HCEC 1CT (cell line): ENCODE measurements around the gene OR56B4.

Source experiments
- DNase-seq: peaks from one replicate; pipeline ENCODE4 v3.0.0-alpha.2; 2017

OR56B4 gene

DNA sequence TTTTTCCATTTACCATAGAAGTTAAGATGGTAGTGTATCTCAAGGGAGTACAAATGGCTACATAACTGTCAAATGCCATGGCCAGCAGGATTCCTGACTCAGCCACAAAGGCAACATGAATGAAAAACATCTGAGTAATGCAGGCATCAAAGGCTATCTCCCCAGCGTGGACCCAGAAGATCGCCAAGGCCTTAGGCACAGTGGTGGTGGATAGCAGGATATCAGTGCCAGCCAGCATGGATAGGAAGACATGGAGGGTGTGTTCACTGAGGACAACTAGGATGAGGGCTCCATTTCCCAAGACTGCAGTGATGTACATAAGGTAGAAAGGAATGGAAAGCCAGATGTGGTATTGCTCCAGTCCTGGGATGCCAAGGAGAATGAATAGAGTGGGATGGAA, 44.6 kb downstream of the OR56B4 start:
- no peak for DNase-seq

DNA sequence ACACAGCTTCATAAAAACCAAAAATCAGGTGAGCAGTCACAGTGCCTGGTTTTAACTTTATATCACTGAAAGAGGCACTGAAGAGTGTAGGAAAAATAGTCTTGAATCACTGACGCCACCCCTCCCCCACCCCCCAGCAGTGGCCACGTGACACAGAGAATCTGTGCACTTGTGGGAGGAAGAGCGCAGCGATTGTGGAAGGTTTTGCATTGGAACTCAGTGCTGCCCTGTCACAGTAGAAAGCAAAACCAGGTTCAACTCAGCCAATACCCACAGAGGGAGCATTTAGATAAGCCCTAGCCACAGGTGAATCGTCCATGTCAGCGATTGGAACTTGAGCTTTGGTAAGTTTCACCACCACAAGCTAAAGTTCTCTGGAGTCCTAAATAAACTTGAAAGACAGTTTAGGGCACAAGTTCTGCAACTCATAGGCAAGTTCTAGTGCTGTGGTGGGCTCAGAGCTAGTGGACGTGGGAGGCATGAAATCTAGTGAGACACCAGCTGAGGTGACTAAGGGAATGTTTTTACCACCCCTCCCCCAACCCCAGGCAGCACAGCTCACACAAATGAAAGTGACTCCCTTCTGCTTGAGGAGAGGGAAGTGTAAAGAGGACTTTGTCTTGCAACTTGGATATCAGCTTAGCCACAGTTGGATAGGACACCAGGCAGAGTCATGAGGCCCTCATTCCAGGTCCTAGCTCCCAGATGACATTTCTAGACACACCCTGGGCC, 49.3 kb downstream of the OR56B4 start:
- no peak for DNase-seq
